Astrocyte (in vitro differentiated cells and primary cell): ENCODE results near the gene RAB8B.

Source experiments
- EZH2 ChIP-seq: IDR thresholded peaks from 2 replicates; pipeline ENCODE4 v1.6.1; 2012; ENCODE audit warnings: mild to moderate bottlenecking, low read length, inconsistent platforms; ENCODE audit not compliant: insufficient read depth
- TF ChIP-seq, protein P1 (sequence below): IDR thresholded peaks from 2 replicates; pipeline ENCODE4 v1.5.1; 2011; ENCODE audit warnings: low read depth, mild to moderate bottlenecking, inconsistent platforms, low read length, moderate library complexity; ENCODE audit not compliant: insufficient read depth

GRCh38 chr15:63277893-63278456 is 88.6 kb downstream of the RAB8B start:
- TF ChIP-seq, protein P1, sequence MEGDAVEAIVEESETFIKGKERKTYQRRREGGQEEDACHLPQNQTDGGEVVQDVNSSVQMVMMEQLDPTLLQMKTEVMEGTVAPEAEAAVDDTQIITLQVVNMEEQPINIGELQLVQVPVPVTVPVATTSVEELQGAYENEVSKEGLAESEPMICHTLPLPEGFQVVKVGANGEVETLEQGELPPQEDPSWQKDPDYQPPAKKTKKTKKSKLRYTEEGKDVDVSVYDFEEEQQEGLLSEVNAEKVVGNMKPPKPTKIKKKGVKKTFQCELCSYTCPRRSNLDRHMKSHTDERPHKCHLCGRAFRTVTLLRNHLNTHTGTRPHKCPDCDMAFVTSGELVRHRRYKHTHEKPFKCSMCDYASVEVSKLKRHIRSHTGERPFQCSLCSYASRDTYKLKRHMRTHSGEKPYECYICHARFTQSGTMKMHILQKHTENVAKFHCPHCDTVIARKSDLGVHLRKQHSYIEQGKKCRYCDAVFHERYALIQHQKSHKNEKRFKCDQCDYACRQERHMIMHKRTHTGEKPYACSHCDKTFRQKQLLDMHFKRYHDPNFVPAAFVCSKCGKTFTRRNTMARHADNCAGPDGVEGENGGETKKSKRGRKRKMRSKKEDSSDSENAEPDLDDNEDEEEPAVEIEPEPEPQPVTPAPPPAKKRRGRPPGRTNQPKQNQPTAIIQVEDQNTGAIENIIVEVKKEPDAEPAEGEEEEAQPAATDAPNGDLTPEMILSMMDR: no peak
- no peak for TF ChIP-seq EZH2
